ENCODE data around the gene CBFA2T2.
"Not testable (repeated sequence)": the region's sequence is repeated elsewhere in the genome, so short reads cannot be mapped to it uniquely, and the experiment has no call there.

The CBFA2T2 gene

DNA sequence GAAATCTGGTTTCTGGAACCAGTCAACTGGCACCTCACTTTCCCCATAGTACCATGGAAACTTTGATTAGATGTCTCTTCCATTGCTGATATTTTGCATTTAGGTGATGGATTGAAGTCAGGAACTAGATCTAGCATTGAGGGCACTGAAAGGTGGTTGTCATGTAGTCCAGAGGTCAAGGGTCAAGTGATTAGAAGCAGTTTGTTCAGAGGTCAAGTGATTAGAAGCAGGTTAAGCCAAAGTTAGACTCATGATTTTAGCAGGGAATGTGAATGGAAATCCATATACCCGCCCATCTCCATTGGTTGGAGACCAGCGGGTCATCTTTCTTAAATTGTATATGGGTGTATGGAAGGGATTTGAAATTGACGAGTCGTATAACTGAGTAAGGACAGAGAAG, 51.2 kb downstream of the CBFA2T2 start:
- H3K27ac ChIP-seq, result no peak overlapping the region
- no peak for DNase-seq (ENCODE audit: low read depth, low spot score)

DNA sequence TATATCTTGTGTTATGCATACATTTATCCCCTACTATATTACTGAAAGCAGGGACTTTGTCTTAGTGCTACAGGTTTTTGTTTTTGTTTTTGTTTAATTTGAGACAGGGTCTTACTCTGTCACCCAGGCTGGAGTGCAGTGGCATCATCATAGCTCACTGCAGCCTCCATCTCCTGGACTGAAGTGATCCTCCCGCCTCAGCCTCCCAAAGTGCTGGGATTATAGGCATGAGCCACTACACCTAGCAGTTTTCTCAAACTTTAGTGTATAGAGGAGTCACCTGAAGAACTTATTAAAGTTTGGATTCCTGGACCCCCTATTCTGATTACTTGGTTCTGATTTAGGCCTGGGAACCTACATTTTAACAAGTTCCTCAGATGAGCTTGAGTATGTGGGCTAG, 51.9 kb downstream of the CBFA2T2 start:
- H3K27ac ChIP-seq, result no peak overlapping the region
- no peak for DNase-seq (ENCODE audit: low read depth, low spot score)

GRCh38 chr20:33545763-33546162, 55.9 kb downstream of the CBFA2T2 start:
- no peak for DNase-seq (ENCODE audit: low read depth, low spot score)
- no peak overlapping the region for H3K27ac ChIP-seq

DNA sequence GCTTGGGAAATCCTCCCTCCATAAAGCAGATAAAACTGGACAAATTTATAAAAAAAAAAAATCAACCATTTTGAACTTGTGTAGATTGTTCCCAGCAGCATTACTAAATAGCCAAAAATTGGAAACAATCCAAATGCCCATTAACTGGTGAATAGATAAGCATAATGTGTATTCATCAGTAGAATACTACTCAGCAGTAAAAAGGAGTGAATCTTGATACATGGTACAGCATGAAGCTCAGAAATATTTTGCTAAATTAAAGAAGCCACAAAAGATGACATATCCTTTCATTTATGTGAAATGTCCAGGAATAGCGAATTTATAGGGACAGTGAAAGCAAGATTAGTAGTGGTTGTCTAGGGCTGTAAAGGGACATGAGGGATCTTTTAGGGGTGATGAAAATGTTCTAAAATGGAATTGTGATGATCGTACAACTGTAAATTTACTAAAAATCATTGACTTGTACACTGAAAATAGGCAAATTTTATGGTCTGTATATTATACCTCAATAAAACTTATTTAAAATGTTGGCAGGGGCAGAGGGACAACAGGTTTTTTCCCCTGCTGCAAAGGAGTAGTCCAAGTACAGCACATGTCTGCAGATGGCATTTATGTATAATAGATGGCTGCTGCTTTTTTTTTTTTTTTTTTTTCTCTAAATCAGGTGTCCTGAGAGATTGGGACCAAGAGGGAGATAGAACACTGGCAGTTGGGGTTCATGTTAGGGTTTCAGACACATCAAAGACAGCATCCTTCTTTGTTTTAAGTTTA, 59.5 kb downstream of the CBFA2T2 start:
- no peak for DNase-seq (ENCODE audit: low read depth, low spot score)
- no peak overlapping the region for H3K27ac ChIP-seq

- no peak overlapping the region for H3K27ac ChIP-seq
- DNase-seq (ENCODE audit: low read depth, low spot score), result no peak
These were observed 61.9 kb downstream of the CBFA2T2 start for GRCh38 chr20:33551778-33552177.

DNA sequence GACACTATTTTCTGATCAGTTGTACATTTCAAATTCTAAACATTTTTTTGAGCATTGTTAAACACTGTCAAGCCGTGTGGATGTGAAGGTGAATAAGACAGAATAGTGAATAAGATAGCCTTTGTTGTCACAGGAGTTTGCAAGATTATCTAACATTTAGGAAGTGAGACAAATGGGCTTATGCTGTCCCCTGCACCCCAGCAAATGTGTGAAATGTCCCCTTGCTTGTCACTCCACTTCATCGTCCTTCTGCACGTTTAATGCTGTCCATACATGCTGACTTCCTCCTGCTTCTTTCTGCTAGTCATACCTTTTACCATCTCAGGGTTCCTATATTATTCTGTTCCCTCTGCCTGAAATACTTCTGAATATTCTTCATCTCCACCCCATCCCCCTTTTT, 62.6 kb downstream of the CBFA2T2 start:
- no peak overlapping the region for H3K27ac ChIP-seq
- no peak for DNase-seq (ENCODE audit: low read depth, low spot score)

DNA sequence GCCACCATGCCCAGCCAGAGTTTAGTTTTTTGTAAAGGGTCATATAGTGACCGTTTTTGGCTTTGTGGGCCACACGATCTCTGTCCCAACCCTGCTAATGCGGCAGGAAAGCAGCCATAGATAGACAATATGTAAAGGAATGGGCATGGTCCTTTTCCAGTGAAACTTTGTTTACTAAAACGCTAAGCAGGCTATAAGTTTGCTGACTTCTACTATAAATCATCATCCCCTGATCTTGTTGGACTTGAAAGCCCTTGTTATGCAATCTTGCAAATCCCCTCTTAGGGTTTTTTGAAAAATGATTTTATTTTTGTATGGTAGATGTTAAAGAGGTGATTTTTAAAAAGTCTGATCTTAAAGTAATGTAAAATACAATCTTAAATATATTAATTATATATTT, 63.6 kb downstream of the CBFA2T2 start:
- no peak overlapping the region for H3K27ac ChIP-seq
- DNase-seq (ENCODE audit: low read depth, low spot score), result no peak

- peak; percentile 84 for DNase-seq (ENCODE audit: low read depth, low spot score)
- peak overlapping the region; percentile 15 for H3K27ac ChIP-seq
These were observed 65.1 kb downstream of the CBFA2T2 start for GRCh38 chr20:33554914-33555420.

GRCh38 chr20:33555755-33556154, 65.9 kb downstream of the CBFA2T2 start:
- DNase-seq (ENCODE audit: low read depth, low spot score), result no peak
- H3K27ac ChIP-seq, result no peak overlapping the region

GRCh38 chr20:33556246-33556645, 66.3 kb downstream of the CBFA2T2 start:
- no peak overlapping the region for H3K27ac ChIP-seq
- DNase-seq (ENCODE audit: low read depth, low spot score), result no peak

DNA sequence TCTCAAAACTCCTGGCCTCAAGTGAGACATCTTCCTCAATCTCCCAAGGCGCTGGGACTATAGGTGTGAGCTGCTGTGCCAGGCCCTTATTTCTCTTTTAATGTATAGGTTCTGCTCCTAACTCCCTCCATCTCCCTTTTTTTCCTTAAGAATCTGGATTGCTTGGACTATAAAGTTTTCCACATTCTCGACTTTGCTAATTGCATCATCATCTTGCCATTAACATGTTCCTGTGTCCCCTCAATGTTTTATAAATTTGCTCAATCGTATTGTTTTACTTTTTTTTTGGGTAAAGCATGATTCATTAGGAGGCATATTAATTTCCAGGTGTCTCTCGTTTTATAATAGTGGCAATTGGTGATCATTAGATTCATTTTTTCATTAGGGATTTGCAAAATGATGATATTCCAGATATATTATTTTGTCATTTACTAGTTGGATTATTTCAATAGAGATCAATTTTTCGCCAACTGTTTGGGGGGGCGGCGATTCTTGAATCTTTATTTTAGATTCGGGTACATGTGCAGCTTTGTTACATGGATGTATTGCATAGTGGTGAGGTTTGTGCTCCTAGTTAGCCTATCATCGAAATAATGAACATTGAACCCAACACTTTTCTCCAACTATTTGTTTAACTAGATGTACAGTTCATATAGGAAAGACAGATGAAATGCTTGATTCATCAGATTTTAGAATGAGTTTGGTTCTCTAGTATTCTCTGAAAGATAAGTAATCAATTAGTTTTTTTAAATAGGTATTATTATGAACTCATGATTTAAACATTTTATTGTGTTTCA, 68.7 kb downstream of the CBFA2T2 start:
- H3K27ac ChIP-seq, result no peak overlapping the region
- no peak for DNase-seq (ENCODE audit: low read depth, low spot score)

DNA sequence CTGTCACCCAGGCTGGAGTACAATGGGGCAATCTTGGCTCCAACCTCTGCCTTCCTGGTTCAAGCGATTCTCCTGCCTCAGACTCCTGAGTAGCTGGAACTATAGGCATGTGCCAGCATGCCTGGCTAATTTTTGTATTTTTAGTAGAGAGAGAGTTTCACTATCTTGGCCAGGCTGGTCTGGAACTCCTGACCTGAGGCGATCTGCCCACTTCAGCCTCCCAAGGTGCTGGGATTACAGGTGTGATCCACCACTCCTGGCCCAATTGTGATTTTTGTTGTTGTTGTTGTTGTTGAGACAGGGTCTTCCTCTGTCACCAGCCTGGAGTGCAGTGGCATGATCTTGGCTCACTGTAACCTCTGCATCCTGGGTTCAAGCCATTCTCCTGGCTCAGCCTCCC, 69.3 kb downstream of the CBFA2T2 start:
- no peak for DNase-seq (ENCODE audit: low read depth, low spot score)
- no peak overlapping the region for H3K27ac ChIP-seq

DNA sequence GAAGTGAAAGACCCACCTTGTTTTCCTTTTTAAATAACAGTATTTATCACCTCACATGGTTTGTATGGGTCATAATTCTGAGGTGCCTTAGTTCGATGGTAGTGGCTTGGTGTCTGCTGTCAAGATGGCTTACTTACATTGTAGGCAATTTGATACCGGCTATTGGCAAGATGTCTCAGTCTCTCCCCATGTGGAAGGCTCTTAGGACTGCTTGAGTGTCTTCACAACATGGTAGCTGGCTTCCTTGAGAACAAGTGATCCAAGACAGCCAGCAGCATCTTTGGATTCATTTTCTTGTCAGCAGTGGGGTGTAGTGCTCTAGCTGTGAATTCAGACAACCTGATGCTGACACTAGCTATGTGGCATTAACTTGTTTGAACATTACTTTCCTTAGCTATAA, 70.1 kb downstream of the CBFA2T2 start:
- DNase-seq (ENCODE audit: low read depth, low spot score), result no peak
- no peak overlapping the region for H3K27ac ChIP-seq

GRCh38 chr20:33561053-33561452, 71.2 kb downstream of the CBFA2T2 start:
- DNase-seq (ENCODE audit: low read depth, low spot score); H3K27ac ChIP-seq: not testable (repeated sequence)

- H3K27ac ChIP-seq, result no peak overlapping the region
- DNase-seq (ENCODE audit: low read depth, low spot score), result peak; percentile 81
These were observed 72.1 kb downstream of the CBFA2T2 start for GRCh38 chr20:33561692-33562601.

- no peak overlapping the region for H3K27ac ChIP-seq
- DNase-seq (ENCODE audit: low read depth, low spot score), result no peak
These were observed 73.9 kb downstream of the CBFA2T2 start for GRCh38 chr20:33563788-33564187.

GRCh38 chr20:33566781-33567603, 77.1 kb downstream of the CBFA2T2 start:
- no peak overlapping the region for H3K27ac ChIP-seq
- DNase-seq (ENCODE audit: low read depth, low spot score), result no peak

- DNase-seq (ENCODE audit: low read depth, low spot score), result no peak
- H3K27ac ChIP-seq, result no peak overlapping the region
These were observed 78.1 kb downstream of the CBFA2T2 start for GRCh38 chr20:33567949-33568348.

- no peak overlapping the region for H3K27ac ChIP-seq
- no peak for DNase-seq (ENCODE audit: low read depth, low spot score)
These were observed 78.5 kb downstream of the CBFA2T2 start for GRCh38 chr20:33568378-33568777.

All from epithelial cell of prostate (primary cell).